B cell (primary cell): ENCODE measurements around the gene RBM46.
"Not testable (repeated sequence)": the region's sequence is repeated elsewhere in the genome, so short reads cannot be mapped to it uniquely, and the experiment has no call there.

Experiments used
- EZH2 ChIP-seq: IDR thresholded peaks from 2 replicates; pipeline ENCODE4 v1.6.1; 2012; ENCODE audit warnings: borderline replicate concordance, low read depth, mild to moderate bottlenecking, moderate library complexity, low read length; ENCODE audit not compliant: insufficient read depth, poor library complexity, severe bottlenecking
- TF ChIP-seq, protein P1 (sequence below): fragments of 200-600 bp; IDR thresholded peaks from one replicate; pipeline ENCODE4 v1.8.0; 2022; ENCODE audit warnings: antibody characterized with exemption, mild to moderate bottlenecking

DNA sequence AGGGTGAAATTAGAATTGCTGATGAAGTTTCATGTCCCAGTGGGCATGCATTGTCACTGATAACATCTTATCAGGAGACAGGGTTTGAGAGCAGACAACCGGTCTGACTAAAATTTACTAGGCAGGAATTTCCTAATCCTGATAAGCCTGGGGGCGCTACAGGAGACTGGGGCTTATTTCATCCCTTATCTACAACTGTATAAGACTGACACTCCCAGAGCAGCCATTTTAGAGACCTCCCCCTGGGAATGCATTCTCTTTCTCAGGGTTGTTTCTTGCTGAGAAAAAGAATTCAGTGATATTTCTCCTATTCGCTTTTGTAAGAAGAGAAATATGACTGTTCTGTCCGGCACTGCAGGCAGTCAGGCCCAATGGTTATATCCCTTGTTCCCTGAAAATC lies 93.0 kb downstream of the RBM46 start:
- TF ChIP-seq, protein P1, sequence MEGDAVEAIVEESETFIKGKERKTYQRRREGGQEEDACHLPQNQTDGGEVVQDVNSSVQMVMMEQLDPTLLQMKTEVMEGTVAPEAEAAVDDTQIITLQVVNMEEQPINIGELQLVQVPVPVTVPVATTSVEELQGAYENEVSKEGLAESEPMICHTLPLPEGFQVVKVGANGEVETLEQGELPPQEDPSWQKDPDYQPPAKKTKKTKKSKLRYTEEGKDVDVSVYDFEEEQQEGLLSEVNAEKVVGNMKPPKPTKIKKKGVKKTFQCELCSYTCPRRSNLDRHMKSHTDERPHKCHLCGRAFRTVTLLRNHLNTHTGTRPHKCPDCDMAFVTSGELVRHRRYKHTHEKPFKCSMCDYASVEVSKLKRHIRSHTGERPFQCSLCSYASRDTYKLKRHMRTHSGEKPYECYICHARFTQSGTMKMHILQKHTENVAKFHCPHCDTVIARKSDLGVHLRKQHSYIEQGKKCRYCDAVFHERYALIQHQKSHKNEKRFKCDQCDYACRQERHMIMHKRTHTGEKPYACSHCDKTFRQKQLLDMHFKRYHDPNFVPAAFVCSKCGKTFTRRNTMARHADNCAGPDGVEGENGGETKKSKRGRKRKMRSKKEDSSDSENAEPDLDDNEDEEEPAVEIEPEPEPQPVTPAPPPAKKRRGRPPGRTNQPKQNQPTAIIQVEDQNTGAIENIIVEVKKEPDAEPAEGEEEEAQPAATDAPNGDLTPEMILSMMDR: not testable (repeated sequence)
- TF ChIP-seq EZH2: not testable (repeated sequence)
